HepG2 (cell line): ENCODE data around the gene KRT40. TPM values are rescaled to one million over a fixed set of nuclear protein-coding genes. Genes with fewer than 3 reads are reported as not detected.

ENCODE experiments used
- ATAC-seq: fragments of 200-7000 bp; cut with Tn5 transposase; 3 replicates; pipeline ENCODE4 v1.9.1; 2020; ENCODE audit warnings: mild to moderate bottlenecking, moderate library complexity
- BruUV-seq: library from RNA; stranded (reverse); fragments of 400-500 nt; replicated peaks from 2 replicates; lab custom pipeline; 2021; lab: Mats Ljungman, UMichigan
- CTCF ChIA-PET: fragments of 300-600 bp; formaldehyde crosslinking; extraction: SDS; loops from one replicate; lab custom pipeline; 2021; ENCODE audit warnings: low total read pairs, inconsistent platforms, low intra/inter-chr PET ratio; lab: Yijun Ruan, JAX
- POLR2A ChIA-PET: fragments of 350-600 bp; sonication (Branson Sonifier 250); formaldehyde crosslinking; loops from one replicate; lab custom pipeline; 2020; ENCODE audit warnings: antibody characterized with exemption, inconsistent platforms; lab: Yijun Ruan, JAX
- DNase-seq: peaks from one replicate; pipeline ENCODE4 v3.0.0-alpha.2; 2015; ENCODE audit warnings: low spot score
- FAIRE-seq: peaks from 3 replicates; lab custom pipeline; 2011; peaks lifted over from hg19 to GRCh38; lab: Jason Lieb, UNC
- H2AFZ ChIP-seq: one replicate; pipeline ENCODE4 v1.6.1; 2011; ENCODE audit warnings: low read length, inconsistent platforms
- H3K27ac ChIP-seq: fragments of 300-600 bp; 3 replicates; pipeline ENCODE4 v1.8.0; 2011; ENCODE audit warnings: mixed run types, mild to moderate bottlenecking, mixed read lengths, low read length, inconsistent platforms; ENCODE audit not compliant: insufficient read depth; ENCODE audit errors: extremely low read length
- H3K27me3 ChIP-seq, 2 experiments: fragments of 200-600 bp in 1 of 2; 2 replicates in 1 of 2; 3 replicates in 1 of 2; pipeline versions ENCODE4 v1.6.0 to v1.8.0; 2011; ENCODE audit warnings: low read length in 2 of 2, mild to moderate bottlenecking in 2 of 2, moderate library complexity in 2 of 2, inconsistent platforms in 1 of 2; ENCODE audit not compliant: insufficient read depth in 2 of 2, control insufficient read depth in 1 of 2
- H3K36me3 ChIP-seq, 2 experiments: fragments of 200-600 bp in 1 of 2; replicated peaks in 1 of 2; 2 replicates in 1 of 2; 3 replicates in 1 of 2; pipeline versions ENCODE4 v1.5.1 to v1.8.0; 2011; ENCODE audit warnings: low read length in 2 of 2, inconsistent platforms in 1 of 2; ENCODE audit not compliant: insufficient read depth in 2 of 2, control insufficient read depth in 1 of 2
- H3K4me1 ChIP-seq: 2 replicates; pipeline ENCODE4 v1.5.1; 2012; ENCODE audit warnings: low read length, inconsistent platforms; ENCODE audit not compliant: insufficient read depth
- H3K4me2 ChIP-seq: 2 replicates; pipeline ENCODE4 v1.6.0; 2011; ENCODE audit warnings: low read depth, low read length, inconsistent platforms
- H3K4me3 ChIP-seq, 3 experiments: fragments of 200-600 bp in 1 of 3; sonication (generic), shearing (Covaris generic) in 1 of 3; replicated peaks in 1 of 3; 2 replicates each; pipeline ENCODE4 v1.5.1; 2011 to 2016; ENCODE audit warnings: low read length in 3 of 3, inconsistent platforms in 2 of 3, low read depth in 2 of 3, mild to moderate bottlenecking in 2 of 3, control low read depth in 1 of 3, mixed read lengths in 1 of 3; ENCODE audit not compliant: insufficient read depth in 1 of 3
- H3K79me2 ChIP-seq: one replicate; pipeline ENCODE4 v1.6.1; 2011; ENCODE audit warnings: low read length, inconsistent platforms; ENCODE audit not compliant: insufficient read depth
- H3K9ac ChIP-seq: 2 replicates; pipeline ENCODE4 v1.6.0; 2011; ENCODE audit warnings: mild to moderate bottlenecking, low read depth, low read length, inconsistent platforms; ENCODE audit not compliant: insufficient read depth
- H3K9me3 ChIP-seq: 2 replicates; pipeline ENCODE4 v1.5.1; 2012; ENCODE audit warnings: mild to moderate bottlenecking, low read length
- H4K20me1 ChIP-seq: 2 replicates; pipeline ENCODE4 v1.6.0; 2011; ENCODE audit warnings: inconsistent platforms, mild to moderate bottlenecking, low read length, moderate library complexity; ENCODE audit not compliant: insufficient read depth
- IKZF4 ChIP-seq: sonication (generic); formaldehyde crosslinking; IDR thresholded peaks from 2 replicates; pipeline ENCODE4 v1.5.1; 2020; ENCODE audit warnings: borderline replicate concordance, mild to moderate bottlenecking, low read depth, missing genetic modification reagents; ENCODE audit errors: not compliant biosample characterization
- MEIS1 ChIP-seq: sonication (generic); formaldehyde crosslinking; IDR thresholded peaks from 2 replicates; pipeline ENCODE4 v1.9.0; 2021; ENCODE audit warnings: mild to moderate bottlenecking, missing genetic modification reagents, moderate library complexity, borderline replicate concordance
- SP4 ChIP-seq: sonication (generic); formaldehyde crosslinking; IDR thresholded peaks from 2 replicates; pipeline ENCODE4 v1.8.1; 2023; ENCODE audit warnings: mild to moderate bottlenecking, missing genetic modification reagents
- YEATS2 ChIP-seq: sonication (generic); formaldehyde crosslinking; IDR thresholded peaks from 2 replicates; pipeline ENCODE4 v1.4.0; 2020; ENCODE audit warnings: missing genetic modification reagents, borderline replicate concordance
- ZNF232 ChIP-seq: sonication (generic); formaldehyde crosslinking; IDR thresholded peaks from 2 replicates; pipeline ENCODE4 v1.4.0; 2020; ENCODE audit warnings: missing genetic modification reagents, borderline replicate concordance
- WGBS: methylation state at CpG from one replicate; pipeline ENCODE4 v1.1.6; 2017; ENCODE audit warnings: low lambda C conversion rate; 5-methylcytosine and 5-hydroxymethylcytosine counted together
- in situ Hi-C: cut with HindIII; loops from 2 replicates; pipeline ENCODE4 v1.10.0; 2017; ENCODE audit warnings: low pct_unique_long_range_greater_than_20kb; ENCODE audit not compliant: extremely low pct_ligation_motif_present
- intact Hi-C: fragments of 100-400 bp; cut with micrococcal nuclease; formaldehyde crosslinking; loops from one replicate; pipeline ENCODE4 v1.10.0; 2022; ENCODE audit not compliant: unreplicated experiment
- polyA plus RNA-seq, 8 experiments: library from polyadenylated mRNA; depleted of rRNA in 3 of 8; stranded (reverse) in 7 of 8; unstranded in 1 of 8; fragments of >200 nt; fragmentation: Illumina TruSeq in 4 of 8; extraction: Trizol in 4 of 8; gene quantifications; 2 replicates each; pipeline versions ENCODE4 v1.2.1 to v1.2.3, GENCODE V29; 2011 to 2016; ENCODE audit warnings: low read depth in 4 of 8, missing spikeins in 1 of 8, mixed read lengths in 1 of 8; ENCODE audit not compliant: insufficient read depth in 1 of 8
- total RNA-seq, 5 experiments: library from RNA; depleted of rRNA; stranded (reverse); fragments of >200 nt; fragmentation: Illumina TruSeq; extraction: Trizol; gene quantifications; 2 replicates each; pipeline ENCODE4 v1.2.3, GENCODE V29; 2016; ENCODE audit warnings: low read depth in 1 of 5
- TF ChIP-seq, protein P1 (sequence below): sonication (generic); formaldehyde crosslinking; IDR thresholded peaks from 2 replicates; pipeline ENCODE4 v1.5.1; 2020; ENCODE audit warnings: missing genetic modification reagents, mild to moderate bottlenecking, borderline replicate concordance

The KRT40 gene
- total and polyA plus RNA-seq, 2 of the 13 experiments (the other 11 are each of a cell fraction or from before 2014, with no cell fraction given) = not detected

- Histone ChIP-seq H3K4me1 (peaks cover 85% of the 10 kb centered on the region), H3K9ac (no peak overlapping the region), H3K4me3 (no peak overlapping the region), H3K4me2 (no peak overlapping the region), H4K20me1 (no peaks in the 10 kb centered on the region), H3K9me3 (no peaks in the 10 kb centered on the region), H3K27ac (no peak overlapping the region), H3K79me2 (no peaks in the 10 kb centered on the region), H3K36me3 (no peaks in the 10 kb centered on the region; a peak in 1 of 5 replicates), H2AFZ (no peak overlapping the region), H3K27me3 (no peaks in the 10 kb centered on the region)
- in situ Hi-C loops = loop anchor here (10.0 kb wide), 1 partner anchor 103 kb away; the partner anchor contains the start of gene KRTAP2-2
- FAIRE-seq (no peak), ATAC-seq (no peak), DNase-seq (no peak)
- intact Hi-C loops = no loop called here
- WGBS = 100% methylated on average over 2 of the region's 2 CpGs
- ChIA-PET CTCF (no interaction called here), POLR2A (interaction anchor here (0.9 to 1.0 kb wide), 2 partner anchors 15 to 108 kb away, joined by 3 read pairs; partner anchors contain the start of genes KRT23 and KRTAP2-3)
- no TSS peak for BruUV-seq
- no peak for TF ChIP-seq ZNF232 (CRISPR knock-in tag)
- TF ChIP-seq MEIS1 (CRISPR knock-in tag) = no peak
- TF ChIP-seq, protein P1, sequence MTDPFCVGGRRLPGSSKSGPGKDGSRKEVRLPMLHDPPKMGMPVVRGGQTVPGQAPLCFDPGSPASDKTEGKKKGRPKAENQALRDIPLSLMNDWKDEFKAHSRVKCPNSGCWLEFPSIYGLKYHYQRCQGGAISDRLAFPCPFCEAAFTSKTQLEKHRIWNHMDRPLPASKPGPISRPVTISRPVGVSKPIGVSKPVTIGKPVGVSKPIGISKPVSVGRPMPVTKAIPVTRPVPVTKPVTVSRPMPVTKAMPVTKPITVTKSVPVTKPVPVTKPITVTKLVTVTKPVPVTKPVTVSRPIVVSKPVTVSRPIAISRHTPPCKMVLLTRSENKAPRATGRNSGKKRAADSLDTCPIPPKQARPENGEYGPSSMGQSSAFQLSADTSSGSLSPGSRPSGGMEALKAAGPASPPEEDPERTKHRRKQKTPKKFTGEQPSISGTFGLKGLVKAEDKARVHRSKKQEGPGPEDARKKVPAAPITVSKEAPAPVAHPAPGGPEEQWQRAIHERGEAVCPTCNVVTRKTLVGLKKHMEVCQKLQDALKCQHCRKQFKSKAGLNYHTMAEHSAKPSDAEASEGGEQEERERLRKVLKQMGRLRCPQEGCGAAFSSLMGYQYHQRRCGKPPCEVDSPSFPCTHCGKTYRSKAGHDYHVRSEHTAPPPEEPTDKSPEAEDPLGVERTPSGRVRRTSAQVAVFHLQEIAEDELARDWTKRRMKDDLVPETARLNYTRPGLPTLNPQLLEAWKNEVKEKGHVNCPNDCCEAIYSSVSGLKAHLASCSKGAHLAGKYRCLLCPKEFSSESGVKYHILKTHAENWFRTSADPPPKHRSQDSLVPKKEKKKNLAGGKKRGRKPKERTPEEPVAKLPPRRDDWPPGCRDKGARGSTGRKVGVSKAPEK = no peak
- no peak for TF ChIP-seq SP4 (CRISPR knock-in tag)
- TF ChIP-seq YEATS2 (CRISPR knock-in tag) = no peak
- TF ChIP-seq IKZF4 = no peak
These were observed 32.0 kb downstream of the KRT40 start for GRCh38 chr17:40952154-40952553.
